HG03342 (cell line): ENCODE data around the gene SERPING1.
"Not testable (repeated sequence)": the region's sequence is repeated elsewhere in the genome, so short reads cannot be mapped to it uniquely, and the experiment has no call there.

Source experiments
- ATAC-seq: cut with Tn5 transposase; IDR thresholded peaks from one replicate; pipeline ENCODE4 v1.9.1; 2021; ENCODE audit warnings: mild to moderate bottlenecking, moderate library complexity; ENCODE audit not compliant: unreplicated experiment

SERPING1 gene

DNA sequence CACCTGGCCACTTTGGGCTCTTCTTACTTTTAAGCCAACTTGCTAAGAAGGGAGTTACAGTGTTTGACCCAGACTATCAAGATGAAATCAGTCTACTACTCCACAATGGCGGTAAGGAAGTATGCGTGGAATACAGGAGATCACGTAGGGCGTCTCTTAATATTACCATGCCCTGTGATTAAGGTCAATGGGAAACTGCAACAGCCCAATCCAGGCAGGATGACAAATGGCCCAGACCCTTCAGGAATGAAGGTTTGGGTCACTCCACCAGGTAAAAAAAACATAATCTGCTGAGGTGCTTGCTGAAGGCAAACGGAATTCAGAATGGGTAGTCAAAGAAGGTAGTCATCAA lies 53.2 kb downstream of the SERPING1 start:
- ATAC-seq = no peak

DNA sequence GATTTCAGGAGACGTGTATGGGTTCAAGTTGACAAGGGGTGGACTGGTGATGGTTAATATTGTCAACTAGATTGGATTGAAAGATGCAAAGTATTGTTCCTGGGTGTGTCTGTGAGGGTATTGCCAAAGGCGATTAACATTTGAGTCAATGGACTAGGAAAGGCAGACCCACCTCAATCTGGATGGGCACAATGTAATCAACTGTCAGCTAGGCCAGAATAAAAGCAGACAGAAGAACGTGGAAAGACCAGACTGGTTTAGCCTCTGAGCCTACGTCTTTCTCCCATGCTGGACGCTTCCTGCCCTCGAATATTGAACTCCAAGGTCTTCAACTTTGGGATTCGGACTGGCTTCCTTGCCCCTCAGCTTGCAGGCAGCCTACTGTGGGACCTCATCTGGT lies 53.9 kb downstream of the SERPING1 start:
- no peak for ATAC-seq

DNA sequence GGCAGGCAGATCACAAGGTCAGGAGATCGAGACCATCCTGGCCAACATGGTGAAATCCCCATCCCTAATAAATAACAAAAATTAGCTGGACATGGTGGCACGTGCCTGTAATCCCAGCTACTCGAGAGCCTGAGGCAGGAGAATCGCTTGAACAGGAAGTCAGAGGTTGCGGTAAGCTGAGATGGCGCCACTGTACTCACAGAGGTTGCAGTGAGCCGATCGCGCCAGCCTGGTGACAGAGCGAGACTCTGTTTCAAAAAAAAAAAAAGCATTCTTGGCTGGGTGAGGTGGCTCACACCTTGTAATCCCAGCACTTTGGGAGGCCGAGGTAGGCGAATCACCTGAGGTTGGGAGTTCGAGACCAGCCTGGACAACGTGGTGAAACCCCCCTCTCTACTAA lies 54.7 kb downstream of the SERPING1 start:
- ATAC-seq = not testable (repeated sequence)

DNA sequence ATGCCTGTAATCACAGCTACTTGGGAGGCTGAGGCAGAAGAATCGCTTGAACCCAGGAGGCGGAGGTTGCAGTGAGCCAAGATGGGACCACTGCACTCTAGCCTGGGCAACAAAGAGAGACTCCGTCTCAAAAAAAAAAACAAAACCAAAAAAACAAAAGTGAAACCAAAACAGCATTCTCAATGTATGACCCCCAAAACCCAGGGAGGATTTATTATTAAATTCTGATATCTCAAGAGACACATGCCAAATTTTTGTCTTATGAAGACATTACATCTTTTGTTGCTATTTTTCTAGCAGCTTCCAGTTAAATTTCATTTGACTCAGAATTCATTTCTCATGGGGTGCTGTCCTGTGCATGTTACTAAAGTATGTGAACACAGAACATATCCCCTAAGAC lies 55.2 kb downstream of the SERPING1 start:
- ATAC-seq = no peak

DNA sequence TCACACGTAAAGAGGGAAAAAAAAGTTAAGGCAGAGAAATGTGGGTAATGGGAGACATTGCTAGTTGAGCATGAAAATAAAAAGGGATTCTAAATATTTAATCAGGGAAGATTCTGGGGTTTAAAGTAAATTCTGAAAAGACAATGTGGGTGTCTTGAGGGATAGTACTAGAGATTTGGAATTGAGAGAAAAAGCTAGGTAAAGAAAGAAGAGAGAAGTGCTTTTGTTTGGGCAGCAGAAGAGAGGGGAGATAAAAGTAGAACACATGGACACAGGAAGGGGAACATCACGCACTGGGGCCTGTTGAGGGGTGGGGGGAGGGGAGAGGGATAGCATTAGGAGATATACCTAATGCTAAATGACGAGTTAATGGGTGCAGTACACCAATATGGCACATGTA lies 55.7 kb downstream of the SERPING1 start:
- ATAC-seq = no peak

DNA sequence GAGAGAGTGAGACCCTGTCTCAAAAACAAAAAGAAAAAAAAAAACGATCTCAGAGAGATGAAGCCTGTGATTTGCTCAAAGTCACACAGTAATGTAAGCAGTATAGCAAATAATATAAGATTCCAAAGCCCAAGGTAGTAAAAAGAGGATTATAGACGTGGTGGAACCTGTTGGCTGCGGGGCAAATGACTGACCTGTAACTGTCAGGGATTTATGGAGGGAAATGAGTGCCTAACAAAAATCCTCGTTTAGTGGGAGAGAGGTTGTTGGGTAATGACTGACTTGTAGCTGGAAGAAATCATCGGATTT lies 59.4 kb downstream of the SERPING1 start:
- ATAC-seq = no peak

DNA sequence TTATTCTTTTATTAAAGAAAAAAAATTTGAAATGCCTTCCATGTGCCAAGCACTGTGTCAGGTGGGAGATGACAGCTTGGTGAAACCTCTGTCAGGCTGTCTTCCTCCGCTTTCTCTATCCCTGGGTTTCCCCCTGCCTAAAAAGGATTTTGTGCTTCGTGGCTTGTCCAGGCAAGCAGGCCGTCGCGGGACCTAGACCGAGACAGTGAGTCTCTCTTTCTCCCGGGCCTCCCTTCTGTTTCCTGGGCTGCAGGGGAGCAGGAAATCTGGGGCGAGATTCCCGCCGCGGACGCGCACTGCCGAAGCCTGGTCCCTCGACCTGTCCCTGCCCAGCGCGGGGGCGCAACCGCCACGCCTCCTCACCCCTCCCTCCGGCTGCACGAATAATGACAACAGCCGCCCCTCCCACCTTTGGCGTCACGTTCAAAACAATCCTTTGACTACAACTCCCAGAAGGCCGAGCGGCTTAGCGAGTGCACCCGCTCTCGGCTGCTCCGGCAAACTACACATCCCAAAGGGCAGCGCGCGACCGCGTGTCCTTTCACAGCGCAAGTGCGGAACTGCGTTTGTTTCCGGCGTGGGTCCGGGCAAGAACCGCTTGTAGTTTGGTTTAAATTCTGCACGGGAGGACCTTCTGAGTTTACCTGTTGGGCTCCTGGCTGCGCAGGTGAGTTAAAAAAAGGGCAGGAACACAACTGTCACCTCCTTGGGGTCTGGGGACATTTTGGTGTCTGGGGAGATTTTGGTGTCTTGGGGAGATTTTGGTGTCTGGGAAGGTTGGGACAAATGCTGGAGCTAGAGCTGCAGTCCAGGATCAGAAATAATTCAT lies 59.9 kb downstream of the SERPING1 start, which contains the start of gene CLP1:
CLP1 (plus strand) TSS at position 569 of the 829 bp plus-strand sequence. CDS start 1,715 bp downstream, outside the sequence.
- ATAC-seq = peak; percentile 99

DNA sequence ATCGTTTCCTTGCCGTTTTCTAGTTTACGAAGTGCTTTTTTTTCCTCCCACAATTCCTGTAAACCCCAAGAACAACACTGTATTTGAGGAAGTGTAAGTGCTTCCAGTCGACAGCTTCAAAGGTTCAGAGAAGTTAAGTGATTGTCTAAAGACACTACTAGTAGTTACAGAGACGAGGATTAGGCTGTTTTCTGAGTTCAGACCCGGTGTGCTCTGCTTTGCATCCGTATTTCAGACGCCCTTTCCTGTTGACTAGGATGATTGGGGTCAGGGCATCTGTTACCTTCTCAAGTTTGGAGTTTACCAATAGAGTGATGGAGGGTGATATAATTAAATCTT lies 60.5 kb downstream of the SERPING1 start:
- ATAC-seq = no peak

DNA sequence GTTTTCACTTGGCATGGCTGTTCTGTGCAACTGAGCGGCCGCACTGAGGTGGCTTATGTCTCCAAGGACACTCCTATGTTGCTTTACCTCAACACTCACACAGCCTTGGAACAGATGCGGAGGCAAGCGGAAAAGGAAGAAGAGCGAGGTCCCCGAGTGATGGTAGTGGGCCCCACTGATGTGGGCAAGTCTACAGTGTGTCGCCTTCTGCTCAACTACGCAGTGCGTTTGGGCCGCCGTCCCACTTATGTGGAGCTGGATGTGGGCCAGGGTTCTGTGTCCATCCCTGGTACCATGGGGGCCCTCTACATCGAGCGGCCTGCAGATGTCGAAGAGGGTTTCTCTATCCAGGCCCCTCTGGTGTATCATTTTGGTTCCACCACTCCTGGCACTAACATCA lies 62.2 kb downstream of the SERPING1 start:
- ATAC-seq = no peak

DNA sequence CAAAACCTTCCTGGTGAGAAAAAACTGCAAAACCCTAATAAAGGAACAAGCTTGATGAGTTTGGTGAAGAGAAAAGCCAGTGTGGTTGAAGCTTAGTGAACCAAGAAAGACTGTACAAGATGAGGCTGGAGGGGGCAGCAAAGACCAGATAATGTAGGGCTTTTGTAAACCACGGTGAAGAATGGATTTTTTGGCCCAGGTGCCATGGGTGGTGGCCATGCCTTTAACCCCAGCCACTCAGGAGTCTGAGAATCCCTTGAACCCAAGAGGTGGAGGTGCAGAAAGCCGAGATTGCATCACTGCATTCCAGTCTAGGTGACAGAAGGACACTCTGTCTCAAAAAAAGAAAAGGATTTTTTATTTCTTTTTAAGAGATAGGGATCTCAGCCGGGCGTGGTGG lies 65.4 kb downstream of the SERPING1 start:
- no peak for ATAC-seq

DNA sequence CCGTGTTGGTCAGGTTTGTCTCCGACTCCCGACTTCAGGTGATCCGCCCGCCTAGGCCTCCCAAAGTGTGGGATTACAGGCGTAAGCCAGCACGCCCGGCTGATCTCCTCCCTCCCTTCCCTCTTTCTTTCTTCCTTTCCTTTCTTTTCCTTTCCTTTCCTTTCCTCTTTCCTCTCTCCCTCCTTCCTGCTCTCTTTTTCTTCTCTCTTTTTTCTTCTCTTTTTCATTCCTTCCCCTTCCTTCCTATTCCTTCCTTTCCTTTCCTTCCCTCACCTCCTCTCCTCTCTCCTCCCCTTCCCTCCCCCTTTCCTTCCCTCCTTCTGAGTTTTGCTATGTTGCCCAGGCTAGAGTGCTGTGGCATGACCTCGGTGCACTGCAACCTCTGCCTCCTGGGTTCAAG lies 66.5 kb downstream of the SERPING1 start:
- ATAC-seq = no peak
